ENCODE measurements around the gene PCYOX1L. TPM values are rescaled to one million over a fixed set of nuclear protein-coding genes. Genes with fewer than 3 reads are reported as not detected.

PCYOX1L gene
- total RNA-seq, 4 donors from 2014 or later, result 2.5 to 4.7 (median 3.8) TPM

GRCh38 chr5:149400304-149400703 is 42.5 kb downstream of the PCYOX1L start:
- H3K27ac ChIP-seq, result peak overlapping the region; percentile 47 to 73 (median 61)
- ATAC-seq, result peak; percentile 36
- no peaks in the 10 kb centered on the region for H3K27me3 ChIP-seq
- peaks cover 0 to 54% (median 2%) of the 10 kb centered on the region in 3 donors for H3K4me1 ChIP-seq
- no peak for TF ChIP-seq CTCF (IDR thresholded peaks at IDR 0.05)
- no peak for TF ChIP-seq POLR2AphosphoS5 (IDR thresholded peaks at IDR 0.05)
- TF ChIP-seq POLR2A (IDR thresholded peaks at IDR 0.05), result no peak
- no peak for TF ChIP-seq EP300 (IDR thresholded peaks at IDR 0.05)
- H3K36me3 ChIP-seq, result no peaks in the 10 kb centered on the region
- H3K9me3 ChIP-seq, result no peaks in the 10 kb centered on the region
- no peak overlapping the region for H3K4me3 ChIP-seq
- WGBS, 2 donors (ENCODE audit: low coverage in 1 of 2), result 33 to 48% methylated on average over 3 to 6 of the region's 6 CpGs

GRCh38 chr5:149401051-149401450 is 43.2 kb downstream of the PCYOX1L start:
- H3K9me3 ChIP-seq, result no peaks in the 10 kb centered on the region
- TF ChIP-seq EP300 (IDR thresholded peaks at IDR 0.05) (no peak), POLR2AphosphoS5 (IDR thresholded peaks at IDR 0.05) (no peak), CTCF (IDR thresholded peaks at IDR 0.05) (no peak), POLR2A (IDR thresholded peaks at IDR 0.05) (no peak)
- H3K27me3 ChIP-seq, result no peaks in the 10 kb centered on the region
- no peaks in the 10 kb centered on the region for H3K36me3 ChIP-seq
- WGBS, 2 donors (ENCODE audit: low coverage in 1 of 2), result 100% methylated on average over 2 of the region's 2 CpGs; no CpG with 5 or more reads in 1 of the 2 donors
- ATAC-seq, result no peak
- H3K4me1 ChIP-seq, result peaks cover 0 to 62% (median 8%) of the 10 kb centered on the region in 3 donors
- H3K4me3 ChIP-seq, result no peak overlapping the region
- peak overlapping the region in 3 of 4 donors; percentile 52 to 73 (median 70) for H3K27ac ChIP-seq

- WGBS, 2 donors (ENCODE audit: low coverage in 1 of 2), result 100% methylated on average over 1 of the region's 3 CpGs; no CpG with 5 or more reads in 1 of the 2 donors
- Histone ChIP-seq H3K4me1 (peaks cover 0 to 64% (median 8%) of the 10 kb centered on the region in 3 donors), H3K4me3 (no peak overlapping the region), H3K27ac (peak overlapping the region in 3 of 4 donors; percentile 1 to 73 (median 70)), H3K27me3 (no peaks in the 10 kb centered on the region), H3K9me3 (no peaks in the 10 kb centered on the region), H3K36me3 (no peaks in the 10 kb centered on the region)
- ATAC-seq, result no peak
- TF ChIP-seq EP300 (IDR thresholded peaks at IDR 0.05), result no peak
- no peak for TF ChIP-seq POLR2AphosphoS5 (IDR thresholded peaks at IDR 0.05)
- TF ChIP-seq CTCF (IDR thresholded peaks at IDR 0.05), result no peak
- TF ChIP-seq POLR2A (IDR thresholded peaks at IDR 0.05), result no peak
Observed at GRCh38 chr5:149402291-149402690, 44.4 kb downstream of the PCYOX1L start.

GRCh38 chr5:149403923-149404745 is 46.3 kb downstream of the PCYOX1L start:
- peak overlapping the region in 1 of 2 donors; percentile 74 for H3K4me3 ChIP-seq
- TF ChIP-seq EP300 (IDR thresholded peaks at IDR 0.05) (no peak), POLR2AphosphoS5 (IDR thresholded peaks at IDR 0.05) (no peak), POLR2A (IDR thresholded peaks at IDR 0.05) (no peak), CTCF (IDR thresholded peaks at IDR 0.05) (no peak)
- no peaks in the 10 kb centered on the region for H3K27me3 ChIP-seq
- H3K36me3 ChIP-seq, result peaks cover 3 to 13% of the 10 kb centered on the region in 2 donors
- peaks cover 0 to 63% (median 8%) of the 10 kb centered on the region in 3 donors for H3K4me1 ChIP-seq
- no peak for ATAC-seq
- 58 to 62% methylated on average over 10 to 15 of the region's 15 CpGs for WGBS, 2 donors (ENCODE audit: low coverage in 1 of 2)
- H3K27ac ChIP-seq, result peak overlapping the region; percentile 85 to 95 (median 94)
- no peaks in the 10 kb centered on the region for H3K9me3 ChIP-seq
